ENCODE measurements around the gene SF3B5. TPM values are rescaled to one million over a fixed set of nuclear protein-coding genes. Genes with fewer than 3 reads are reported as not detected.

SF3B5 gene
- total and polyA plus RNA-seq, 12 donors = 84.2 to 333 (median 120) TPM

DNA sequence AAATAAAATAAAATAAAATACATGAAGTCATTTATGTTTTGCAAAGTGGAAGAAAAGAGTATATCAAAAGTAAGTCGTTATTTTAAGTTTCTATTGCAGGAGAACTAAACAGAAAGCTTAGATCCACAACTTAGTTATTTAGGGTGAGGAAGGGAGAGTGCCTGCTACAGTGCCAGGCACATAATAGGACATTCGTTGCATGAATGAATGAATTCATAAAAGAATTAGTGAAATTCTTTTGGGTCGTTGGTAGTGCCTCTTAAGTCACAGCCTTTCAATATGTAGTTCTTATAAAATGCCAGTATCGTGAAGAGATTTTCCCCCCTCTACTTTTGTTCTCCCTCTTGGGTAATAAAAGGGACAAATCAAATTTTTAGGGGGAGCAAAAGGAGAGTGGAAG, 29.1 kb downstream of the SF3B5 start:
- WGBS, 2 donors = 61 to 66% methylated on average over 4 of the region's 4 CpGs
- Histone ChIP-seq H3K36me3 (no peaks in the 10 kb centered on the region), H3K4me3 (no peak overlapping the region), H3K9me3 (no peaks in the 10 kb centered on the region), H3K27me3 (peaks cover 0 to 57% (median 23%) of the 10 kb centered on the region in 7 donors), H3K27ac (no peak overlapping the region), H3K4me1 (peaks cover 0 to 32% (median 21%) of the 10 kb centered on the region in 9 donors)
- DNase-seq (no peak), ATAC-seq (no peak)
- intact Hi-C loops (cut with DNase I) = no loop called here
- TF ChIP-seq, protein P1, sequence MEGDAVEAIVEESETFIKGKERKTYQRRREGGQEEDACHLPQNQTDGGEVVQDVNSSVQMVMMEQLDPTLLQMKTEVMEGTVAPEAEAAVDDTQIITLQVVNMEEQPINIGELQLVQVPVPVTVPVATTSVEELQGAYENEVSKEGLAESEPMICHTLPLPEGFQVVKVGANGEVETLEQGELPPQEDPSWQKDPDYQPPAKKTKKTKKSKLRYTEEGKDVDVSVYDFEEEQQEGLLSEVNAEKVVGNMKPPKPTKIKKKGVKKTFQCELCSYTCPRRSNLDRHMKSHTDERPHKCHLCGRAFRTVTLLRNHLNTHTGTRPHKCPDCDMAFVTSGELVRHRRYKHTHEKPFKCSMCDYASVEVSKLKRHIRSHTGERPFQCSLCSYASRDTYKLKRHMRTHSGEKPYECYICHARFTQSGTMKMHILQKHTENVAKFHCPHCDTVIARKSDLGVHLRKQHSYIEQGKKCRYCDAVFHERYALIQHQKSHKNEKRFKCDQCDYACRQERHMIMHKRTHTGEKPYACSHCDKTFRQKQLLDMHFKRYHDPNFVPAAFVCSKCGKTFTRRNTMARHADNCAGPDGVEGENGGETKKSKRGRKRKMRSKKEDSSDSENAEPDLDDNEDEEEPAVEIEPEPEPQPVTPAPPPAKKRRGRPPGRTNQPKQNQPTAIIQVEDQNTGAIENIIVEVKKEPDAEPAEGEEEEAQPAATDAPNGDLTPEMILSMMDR (IDR thresholded peaks at IDR 0.05) = no peak

DNA sequence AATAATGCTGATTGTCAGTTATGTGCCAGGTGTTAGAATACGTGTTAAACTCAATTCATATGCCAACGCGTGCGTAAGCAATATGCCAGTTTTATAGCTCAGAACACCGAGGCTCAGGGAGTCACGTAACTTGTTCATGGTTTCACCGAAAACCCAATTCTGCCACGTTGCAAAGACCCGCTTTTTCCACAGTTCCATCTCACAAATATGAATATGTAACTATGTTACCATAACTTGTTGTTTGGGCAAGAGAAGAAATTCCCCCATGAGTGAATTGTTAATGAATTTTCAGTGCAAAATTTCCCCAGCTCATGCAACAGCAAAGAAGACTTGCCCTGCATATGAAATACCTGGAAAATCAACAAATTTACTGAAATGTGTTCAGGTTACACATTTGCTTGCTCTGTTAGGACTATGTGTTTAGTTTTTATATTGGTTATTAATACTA, 30.1 kb downstream of the SF3B5 start:
- peaks cover 0 to 57% (median 23%) of the 10 kb centered on the region in 7 donors for H3K27me3 ChIP-seq
- TF ChIP-seq, protein P1 (IDR thresholded peaks at IDR 0.05) = no peak
- WGBS, 2 donors = 49 to 58% methylated on average over 9 of the region's 9 CpGs

DNA sequence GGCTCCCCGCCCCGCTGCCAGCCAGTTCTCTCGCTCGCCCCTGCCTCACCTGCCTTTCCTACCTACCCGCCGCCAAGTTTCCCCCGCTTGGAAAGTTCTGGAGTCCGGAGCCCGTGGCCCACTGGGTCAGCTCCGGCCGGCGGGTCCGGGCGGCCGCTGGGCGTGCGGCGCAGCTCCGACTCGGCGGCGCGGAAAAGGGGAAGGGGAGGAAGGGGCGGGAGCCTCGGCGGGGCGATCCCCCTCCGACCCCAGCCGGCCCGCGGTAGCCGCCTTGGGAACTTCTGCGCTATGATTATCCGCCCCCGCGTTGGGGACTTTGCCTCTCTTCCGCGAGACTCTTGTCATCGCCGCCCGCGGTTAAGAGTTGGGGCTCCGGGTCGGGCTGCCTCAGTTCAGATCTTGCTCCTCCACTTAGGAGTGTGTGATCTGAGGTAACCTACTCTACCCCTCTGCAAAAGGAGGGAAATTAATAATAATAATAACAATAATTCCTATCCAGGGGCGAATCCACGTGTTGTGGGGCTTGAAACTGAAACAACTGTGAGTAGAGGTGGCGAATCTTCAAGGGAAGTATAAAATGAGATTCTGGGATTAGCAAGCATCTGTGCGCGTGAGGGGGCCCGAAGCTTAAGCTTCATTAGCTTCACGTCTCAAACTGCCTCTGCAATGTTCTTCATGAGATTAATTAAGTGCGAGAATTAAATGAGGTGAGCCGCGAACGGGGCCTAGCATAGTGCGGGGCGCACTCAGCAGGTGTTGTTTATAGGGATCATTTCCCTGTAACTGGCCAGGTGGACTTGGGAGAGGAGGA, 30.8 kb downstream of the SF3B5 start:
- intact Hi-C loops (cut with DNase I) = no loop called here
- Histone ChIP-seq H3K27ac (peak overlapping the region in 6 of 10 donors; percentile 25 to 96 (median 58)), H3K27me3 (peaks cover 0 to 57% (median 23%) of the 10 kb centered on the region in 7 donors), H3K4me1 (peaks cover 0 to 32% (median 21%) of the 10 kb centered on the region in 9 donors), H3K36me3 (no peaks in the 10 kb centered on the region), H3K9me3 (no peaks in the 10 kb centered on the region), H3K4me3 (peak overlapping the region; percentile 53 to 83 (median 70))
- DNase-seq (peak; percentile 12 to 30), ATAC-seq (peak; percentile 13 to 58 (median 36))
- TF ChIP-seq, protein P1 (IDR thresholded peaks at IDR 0.05) = no peak
- 4% methylated on average over 53 to 57 of the region's 57 CpGs for WGBS, 2 donors

More for the DNA sequence above, 30.1 kb downstream of the SF3B5 start:
- peaks cover 0 to 32% (median 21%) of the 10 kb centered on the region in 9 donors for H3K4me1 ChIP-seq
- peak overlapping the region in 7 of 10 donors; percentile 60 to 83 (median 72) for H3K4me3 ChIP-seq
- no peaks in the 10 kb centered on the region for H3K9me3 ChIP-seq
- ATAC-seq (no peak), DNase-seq (no peak)
- intact Hi-C loops (cut with DNase I) = no loop called here
- no peaks in the 10 kb centered on the region for H3K36me3 ChIP-seq
- H3K27ac ChIP-seq = peak overlapping the region in 1 of 10 donors; percentile 96

- TF ChIP-seq, protein P1 (IDR thresholded peaks at IDR 0.05) = peak in 6 of 9 donors; percentile 0 to 51 (median 46)
- ATAC-seq (peak; percentile 94 to 98 (median 96)), DNase-seq (peak; percentile 75 to 86)
- Histone ChIP-seq H3K36me3 (no peaks in the 10 kb centered on the region), H3K4me3 (peak overlapping the region; percentile 53 to 83 (median 70)), H3K4me1 (peaks cover 0 to 32% (median 21%) of the 10 kb centered on the region in 9 donors), H3K27me3 (peaks cover 0 to 57% (median 23%) of the 10 kb centered on the region in 7 donors), H3K27ac (peak overlapping the region in 6 of 10 donors; percentile 25 to 96 (median 58)), H3K9me3 (no peaks in the 10 kb centered on the region)
- intact Hi-C loops (cut with DNase I) = no loop called here
- WGBS, 2 donors = 0 to 1% methylated on average over 64 to 72 of the region's 72 CpGs
Measured at GRCh38 chr6:144063744-144064401, 31.5 kb downstream of the SF3B5 start.
